Neural progenitor cell (in vitro differentiated cells): ENCODE data around the gene ARID5A.

Experiments used
- EZH2 ChIP-seq: fragments of 200-600 bp; sonication (generic); IDR thresholded peaks from 2 replicates; pipeline ENCODE4 v1.6.1; 2017; ENCODE audit warnings: antibody characterized with exemption, mild to moderate bottlenecking, moderate library complexity
- EZH2phosphoT487 ChIP-seq: fragments of 200-600 bp; sonication (generic); IDR thresholded peaks from 2 replicates; pipeline ENCODE4 v1.6.1; 2017; ENCODE audit warnings: antibody characterized with exemption
- TF ChIP-seq, protein P1 (sequence below): fragments of 200-600 bp; sonication (generic); IDR thresholded peaks from 2 replicates; pipeline ENCODE4 v1.5.1; 2017; ENCODE audit warnings: antibody characterized with exemption, mild to moderate bottlenecking

DNA sequence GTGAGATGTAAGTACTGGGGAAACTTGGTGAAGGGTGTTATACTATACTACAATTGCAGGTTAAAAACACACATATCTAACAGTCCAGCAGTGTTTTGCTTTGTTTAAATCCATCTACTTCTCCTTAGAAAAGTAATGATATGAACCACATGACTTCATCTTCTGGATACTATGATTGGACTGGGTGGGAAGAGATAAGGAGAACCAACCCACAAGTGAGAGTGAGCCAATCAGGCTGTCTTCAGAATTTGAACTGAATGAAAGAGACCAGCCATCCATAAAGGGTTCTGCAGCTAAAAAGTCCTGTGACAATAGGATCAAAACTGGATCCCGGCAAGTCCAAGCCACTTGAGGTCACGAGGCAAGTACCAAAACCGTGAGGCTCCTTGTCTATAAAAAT lies 54.9 kb downstream of the ARID5A start:
- TF ChIP-seq, protein P1, sequence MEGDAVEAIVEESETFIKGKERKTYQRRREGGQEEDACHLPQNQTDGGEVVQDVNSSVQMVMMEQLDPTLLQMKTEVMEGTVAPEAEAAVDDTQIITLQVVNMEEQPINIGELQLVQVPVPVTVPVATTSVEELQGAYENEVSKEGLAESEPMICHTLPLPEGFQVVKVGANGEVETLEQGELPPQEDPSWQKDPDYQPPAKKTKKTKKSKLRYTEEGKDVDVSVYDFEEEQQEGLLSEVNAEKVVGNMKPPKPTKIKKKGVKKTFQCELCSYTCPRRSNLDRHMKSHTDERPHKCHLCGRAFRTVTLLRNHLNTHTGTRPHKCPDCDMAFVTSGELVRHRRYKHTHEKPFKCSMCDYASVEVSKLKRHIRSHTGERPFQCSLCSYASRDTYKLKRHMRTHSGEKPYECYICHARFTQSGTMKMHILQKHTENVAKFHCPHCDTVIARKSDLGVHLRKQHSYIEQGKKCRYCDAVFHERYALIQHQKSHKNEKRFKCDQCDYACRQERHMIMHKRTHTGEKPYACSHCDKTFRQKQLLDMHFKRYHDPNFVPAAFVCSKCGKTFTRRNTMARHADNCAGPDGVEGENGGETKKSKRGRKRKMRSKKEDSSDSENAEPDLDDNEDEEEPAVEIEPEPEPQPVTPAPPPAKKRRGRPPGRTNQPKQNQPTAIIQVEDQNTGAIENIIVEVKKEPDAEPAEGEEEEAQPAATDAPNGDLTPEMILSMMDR, result no peak
- no peak for TF ChIP-seq EZH2
- no peak for TF ChIP-seq EZH2phosphoT487
